ENCODE results near the gene ADGRL1. TPM values are rescaled to one million over a fixed set of nuclear protein-coding genes. Genes with fewer than 3 reads are reported as not detected.

Gene ADGRL1
- total RNA-seq, 6 experiments from 2014 or later = 0.46 to 4.6 (median 1.3) TPM

DNA sequence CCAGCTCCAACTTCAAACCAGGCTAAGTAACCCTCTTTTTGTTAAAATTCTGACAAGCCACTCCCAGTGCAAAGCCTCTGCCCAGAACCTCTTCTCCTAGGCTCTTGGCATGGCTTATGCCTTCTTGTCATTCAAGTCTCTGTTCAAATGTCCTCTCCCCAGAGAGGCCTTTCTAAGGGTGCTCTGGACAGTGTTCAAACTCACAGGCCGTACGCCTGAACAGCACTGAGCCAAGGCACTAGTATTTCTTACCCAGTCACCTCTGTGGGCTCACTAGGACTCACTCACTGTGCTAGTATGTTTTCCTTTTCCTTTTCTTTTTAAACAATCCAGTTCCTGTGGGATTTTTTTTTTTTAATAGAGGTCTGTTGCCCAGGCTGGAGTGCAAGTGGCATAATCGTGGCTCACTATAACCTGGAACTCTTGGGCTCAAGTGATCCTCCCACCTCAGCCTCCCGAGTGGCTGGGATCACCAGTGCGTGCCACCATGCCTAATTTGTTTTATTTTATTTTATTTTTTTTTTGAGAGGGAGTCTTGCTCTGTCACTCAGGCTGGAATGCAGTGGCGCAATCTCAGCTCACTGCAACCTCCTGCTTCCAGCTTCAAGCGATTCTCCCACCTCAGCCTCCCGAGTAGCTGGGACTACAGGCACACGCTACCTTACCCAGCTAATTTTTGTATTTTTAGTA, 67.2 kb downstream of the ADGRL1 start:
- intact Hi-C loops (cut with DNase I) = loop anchor here in 1 of 2 donors (10.0 kb wide), 1 partner anchor 54 kb away; the partner anchor contains the start of gene C19orf67
- no peak for DNase-seq
- Histone ChIP-seq H3K4me1 (peaks cover 0 to 7% (median 0%) of the 10 kb centered on the region in 4 donors), H3K4me3 (no peak overlapping the region), H3K27me3 (no peaks in the 10 kb centered on the region), H3K9me3 (no peaks in the 10 kb centered on the region), H3K27ac (no peak overlapping the region), H3K36me3 (no peaks in the 10 kb centered on the region)
- TF ChIP-seq, protein P1, sequence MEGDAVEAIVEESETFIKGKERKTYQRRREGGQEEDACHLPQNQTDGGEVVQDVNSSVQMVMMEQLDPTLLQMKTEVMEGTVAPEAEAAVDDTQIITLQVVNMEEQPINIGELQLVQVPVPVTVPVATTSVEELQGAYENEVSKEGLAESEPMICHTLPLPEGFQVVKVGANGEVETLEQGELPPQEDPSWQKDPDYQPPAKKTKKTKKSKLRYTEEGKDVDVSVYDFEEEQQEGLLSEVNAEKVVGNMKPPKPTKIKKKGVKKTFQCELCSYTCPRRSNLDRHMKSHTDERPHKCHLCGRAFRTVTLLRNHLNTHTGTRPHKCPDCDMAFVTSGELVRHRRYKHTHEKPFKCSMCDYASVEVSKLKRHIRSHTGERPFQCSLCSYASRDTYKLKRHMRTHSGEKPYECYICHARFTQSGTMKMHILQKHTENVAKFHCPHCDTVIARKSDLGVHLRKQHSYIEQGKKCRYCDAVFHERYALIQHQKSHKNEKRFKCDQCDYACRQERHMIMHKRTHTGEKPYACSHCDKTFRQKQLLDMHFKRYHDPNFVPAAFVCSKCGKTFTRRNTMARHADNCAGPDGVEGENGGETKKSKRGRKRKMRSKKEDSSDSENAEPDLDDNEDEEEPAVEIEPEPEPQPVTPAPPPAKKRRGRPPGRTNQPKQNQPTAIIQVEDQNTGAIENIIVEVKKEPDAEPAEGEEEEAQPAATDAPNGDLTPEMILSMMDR (IDR thresholded peaks at IDR 0.05) = no peak
- TF ChIP-seq POLR2A (IDR thresholded peaks at IDR 0.05) = no peak
- no peak for ATAC-seq
- 69% methylated on average over 5 of the region's 9 CpGs for WGBS (ENCODE audit: insufficient coverage, low coverage, low lambda C conversion rate, missing lambda C conversion rate)

DNA sequence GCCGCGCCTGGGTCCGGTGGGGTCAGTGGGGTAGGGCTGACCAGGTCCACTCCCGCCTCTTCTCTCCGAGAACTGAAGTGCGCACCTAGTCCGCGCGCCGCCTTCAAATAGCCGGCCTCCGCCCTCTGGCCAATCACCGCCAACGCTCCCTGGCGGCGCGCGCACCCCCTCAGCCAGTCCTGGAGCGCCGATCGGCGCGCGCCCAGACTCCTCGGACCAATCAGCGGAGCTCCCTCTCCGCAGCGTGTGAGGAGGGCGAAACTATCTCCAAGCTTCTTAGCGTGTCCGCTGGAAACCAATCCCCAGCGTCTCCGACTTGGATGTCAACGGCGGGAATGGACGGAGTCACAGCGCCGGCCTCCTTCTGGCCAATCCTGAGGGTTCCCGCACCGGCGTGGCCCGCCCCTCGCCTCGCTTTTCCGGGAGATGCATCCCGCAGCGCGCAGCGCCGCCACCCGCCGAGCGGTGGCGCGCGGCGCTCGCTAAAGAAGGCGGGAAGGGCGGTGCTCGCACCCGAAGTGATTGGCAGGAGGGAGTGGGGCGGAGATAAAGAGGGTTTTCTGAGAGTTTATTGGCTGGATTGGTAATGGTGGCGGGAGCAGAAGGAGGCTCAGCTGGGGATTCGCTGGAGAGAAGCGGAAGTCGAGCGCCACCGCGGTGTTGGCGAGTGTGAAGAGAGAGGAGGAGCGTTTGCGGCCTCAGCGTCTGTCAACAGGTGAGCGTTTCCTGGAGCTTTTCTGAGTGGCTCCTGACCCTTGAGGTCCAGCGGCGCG, 69.3 kb downstream of the ADGRL1 start, which contains the start of gene ASF1B:
ASF1B (minus strand) TSS at position 81 of the 773 bp plus-strand sequence. CDS start 133 bp downstream, outside the sequence.
- Histone ChIP-seq H3K27ac (peak within 1 kb of the TSS; percentile 91 to 99 (median 98)), H3K4me3 (peak within 1 kb of the TSS; percentile 70 to 81 (median 76)), H3K36me3 (no peaks in the 10 kb centered on the region), H3K9me3 (no peaks in the 10 kb centered on the region), H3K4me1 (peaks cover 0 to 7% (median 0%) of the 10 kb centered on the region in 4 donors), H3K27me3 (no peaks in the 10 kb centered on the region)
- peak; percentile 98 to 99 (median 99) for DNase-seq
- 0% methylated on average over 14 of the region's 78 CpGs for WGBS (ENCODE audit: insufficient coverage, low coverage, low lambda C conversion rate, missing lambda C conversion rate)
- ATAC-seq = peak; percentile 88 to 94 (median 90)
- TF ChIP-seq POLR2A (IDR thresholded peaks at IDR 0.05) = peak; percentile 74
- TF ChIP-seq, protein P1 (IDR thresholded peaks at IDR 0.05) = peak; percentile 85 to 97 (median 92)
- intact Hi-C loops (cut with DNase I) = loop anchor here in 1 of 2 donors (10.0 kb wide), 1 partner anchor 52 kb away; the partner anchor contains the start of gene C19orf67

- ATAC-seq (no peak), DNase-seq (no peak)
- H3K27me3 ChIP-seq = no peaks in the 10 kb centered on the region
- peak; percentile 38 for TF ChIP-seq POLR2A (IDR thresholded peaks at IDR 0.05)
- TF ChIP-seq, protein P1 (IDR thresholded peaks at IDR 0.05) = no peak
- intact Hi-C loops (cut with DNase I) = loop anchor here in 1 of 2 donors (10.0 kb wide), 1 partner anchor 51 kb away; the partner anchor contains the start of gene C19orf67
- H3K36me3 ChIP-seq = no peaks in the 10 kb centered on the region
- no peaks in the 10 kb centered on the region for H3K9me3 ChIP-seq
- 1% methylated on average over 13 of the region's 38 CpGs for WGBS (ENCODE audit: insufficient coverage, low coverage, low lambda C conversion rate, missing lambda C conversion rate)
- peak overlapping the region in 1 of 3 donors; percentile 33 for H3K27ac ChIP-seq
- H3K4me3 ChIP-seq = peak overlapping the region; percentile 49 to 58 (median 52)
- H3K4me1 ChIP-seq = peaks cover 0 to 7% (median 0%) of the 10 kb centered on the region in 4 donors
Observed at GRCh38 chr19:14135985-14136508, 69.9 kb downstream of the ADGRL1 start.

DNA sequence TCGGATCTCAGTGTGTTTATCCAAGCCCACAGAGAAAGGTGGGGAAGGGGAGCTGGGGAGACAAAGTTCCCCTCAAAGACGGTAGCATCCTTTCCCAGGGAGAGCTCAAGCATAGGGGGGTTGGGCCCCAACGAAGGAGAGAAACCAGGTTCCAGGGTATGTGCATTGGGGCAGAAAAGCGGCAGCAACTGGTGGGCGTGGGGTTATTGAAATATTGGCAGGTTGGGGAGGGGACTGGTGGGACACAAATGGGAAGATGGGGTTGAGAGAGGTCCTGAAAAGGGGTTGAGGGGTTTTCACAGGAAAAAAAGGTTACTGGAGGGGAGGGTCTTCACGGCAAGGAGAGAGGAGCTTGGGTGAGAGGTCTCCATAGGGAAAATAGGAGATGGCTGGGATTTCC, 70.6 kb downstream of the ADGRL1 start:
- Histone ChIP-seq H3K4me3 (no peak overlapping the region), H3K9me3 (no peaks in the 10 kb centered on the region), H3K36me3 (no peaks in the 10 kb centered on the region), H3K4me1 (peaks cover 0 to 7% (median 0%) of the 10 kb centered on the region in 4 donors), H3K27ac (no peak overlapping the region), H3K27me3 (no peaks in the 10 kb centered on the region)
- ATAC-seq (no peak), DNase-seq (no peak)
- WGBS (ENCODE audit: insufficient coverage, low coverage, low lambda C conversion rate, missing lambda C conversion rate) = 35% methylated on average over 5 of the region's 6 CpGs
- TF ChIP-seq, protein P1 (IDR thresholded peaks at IDR 0.05) = no peak
- TF ChIP-seq POLR2A (IDR thresholded peaks at IDR 0.05) = no peak
- intact Hi-C loops (cut with DNase I) = loop anchor here in 1 of 2 donors (10.0 kb wide), 1 partner anchor 51 kb away; the partner anchor contains the start of gene C19orf67

Measured in right lobe of liver (tissue), 6 donors.